ENCODE data around the gene SSBP3. TPM values are rescaled to one million over a fixed set of nuclear protein-coding genes. Genes with fewer than 3 reads are reported as not detected.

SSBP3 gene
- total RNA-seq, 1 experiment from 2014 or later, result 115 TPM

GRCh38 chr1:54406339-54407153 lies at the start of gene SSBP3 (continued):
- TF ChIP-seq HMGXB4 (CRISPR knock-in tag; IDR thresholded peaks at IDR 0.05), result no peak
- TF ChIP-seq ZNF263 (CRISPR knock-in tag; IDR thresholded peaks at IDR 0.05; ENCODE audit: low read depth), result no peak
- no peak for TF ChIP-seq PRDM15 (CRISPR knock-in tag; IDR thresholded peaks at IDR 0.05)
- no peak for TF ChIP-seq ZNF121 (CRISPR knock-in tag; IDR thresholded peaks at IDR 0.05)
- TF ChIP-seq OVOL2 (CRISPR knock-in tag; IDR thresholded peaks at IDR 0.05; ENCODE audit: borderline replicate concordance), result no peak
- TF ChIP-seq GTF2I (CRISPR knock-in tag; conservative IDR thresholded peaks at IDR 0.05), result no peak
- TF ChIP-seq ZBTB21 (CRISPR knock-in tag; IDR thresholded peaks at IDR 0.05; ENCODE audit: borderline replicate concordance), result no peak
- TF ChIP-seq NR3C1 (CRISPR knock-in tag; conservative IDR thresholded peaks at IDR 0.05; ENCODE audit: low read depth), result no peak
- no peak for TF ChIP-seq MLX (CRISPR knock-in tag; IDR thresholded peaks at IDR 0.05)
- TF ChIP-seq EMX1 (CRISPR knock-in tag; IDR thresholded peaks at IDR 0.05), result no peak
- TF ChIP-seq FOXP4 (CRISPR knock-in tag; IDR thresholded peaks at IDR 0.05), result 0 out of 2 replicates have a peak, but pooled peaks have one; percentile 19
- TF ChIP-seq FOXJ3 (CRISPR knock-in tag; IDR thresholded peaks at IDR 0.05; ENCODE audit: borderline replicate concordance), result no peak
- no peak for TF ChIP-seq NR2C2 (CRISPR knock-in tag; IDR thresholded peaks at IDR 0.05)
- TF ChIP-seq ZNF138 (CRISPR knock-in tag; conservative IDR thresholded peaks at IDR 0.05), result no peak
- TF ChIP-seq JUN (CRISPR knock-in tag; IDR thresholded peaks at IDR 0.05), result no peak
- no peak for TF ChIP-seq ATF3 (CRISPR knock-in tag; conservative IDR thresholded peaks at IDR 0.05)
- TF ChIP-seq CREM (CRISPR knock-in tag; IDR thresholded peaks at IDR 0.05), result peak; percentile 41; the same call in 1 of the 2 replicates
- TF ChIP-seq PREB (CRISPR knock-in tag; IDR thresholded peaks at IDR 0.05; ENCODE audit: borderline replicate concordance), result no peak
- no peak for TF ChIP-seq KAT7 (CRISPR knock-in tag; IDR thresholded peaks at IDR 0.05; ENCODE audit: borderline replicate concordance)
- no peak for TF ChIP-seq MYBL2 (CRISPR knock-in tag; IDR thresholded peaks at IDR 0.05)
- TF ChIP-seq ZNF671 (CRISPR knock-in tag; IDR thresholded peaks at IDR 0.05), result no peak
- TF ChIP-seq SOX15 (CRISPR knock-in tag; IDR thresholded peaks at IDR 0.05), result no peak
- no peak for TF ChIP-seq ATF6 (CRISPR knock-in tag; IDR thresholded peaks at IDR 0.05)
- no peak for TF ChIP-seq NFATC4 (CRISPR knock-in tag; IDR thresholded peaks at IDR 0.05)
- no peak for TF ChIP-seq ATF2 (CRISPR knock-in tag; IDR thresholded peaks at IDR 0.05; ENCODE audit: borderline replicate concordance, low read depth)

Measured in WTC11 (cell line).